Measurements from ENCODE around the gene CACNA2D3.

The CACNA2D3 gene

DNA sequence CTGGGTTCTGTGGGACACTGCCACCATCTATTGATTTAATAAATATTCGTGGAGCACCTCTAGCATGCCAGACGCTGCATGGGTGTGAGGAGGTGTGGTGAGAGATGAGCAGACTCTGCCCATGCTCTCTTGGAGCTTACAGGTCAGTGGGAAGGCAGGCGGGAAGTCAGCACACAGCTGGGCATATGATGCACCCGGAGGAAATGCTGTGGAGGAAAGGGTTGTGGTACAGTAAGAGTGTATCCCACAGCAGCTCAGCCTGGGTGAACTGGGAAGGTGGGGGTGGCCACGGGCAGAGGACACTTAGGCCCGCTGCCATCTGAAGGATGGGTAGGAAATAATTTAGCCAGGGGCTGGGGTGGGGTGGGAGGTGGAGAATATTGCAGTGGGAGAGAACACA is 392.1 kb downstream of the CACNA2D3 start:
- Histone ChIP-seq H3K27me3 (ENCODE audit: low read depth) (no peaks in the 10 kb centered on the region), H3K36me3 (replicated peaks) (no peaks in the 10 kb centered on the region), H3K9me3 (no peaks in the 10 kb centered on the region), H3K4me3 (no peak overlapping the region), H3K4me1 (no peaks in the 10 kb centered on the region)
- DNase-seq (ENCODE audit: low spot score in 2 of 2) = no peak
- in situ Hi-C loops (cut with MboI; ENCODE audit: low sequenced_read_pairs) = no loop called here

DNA sequence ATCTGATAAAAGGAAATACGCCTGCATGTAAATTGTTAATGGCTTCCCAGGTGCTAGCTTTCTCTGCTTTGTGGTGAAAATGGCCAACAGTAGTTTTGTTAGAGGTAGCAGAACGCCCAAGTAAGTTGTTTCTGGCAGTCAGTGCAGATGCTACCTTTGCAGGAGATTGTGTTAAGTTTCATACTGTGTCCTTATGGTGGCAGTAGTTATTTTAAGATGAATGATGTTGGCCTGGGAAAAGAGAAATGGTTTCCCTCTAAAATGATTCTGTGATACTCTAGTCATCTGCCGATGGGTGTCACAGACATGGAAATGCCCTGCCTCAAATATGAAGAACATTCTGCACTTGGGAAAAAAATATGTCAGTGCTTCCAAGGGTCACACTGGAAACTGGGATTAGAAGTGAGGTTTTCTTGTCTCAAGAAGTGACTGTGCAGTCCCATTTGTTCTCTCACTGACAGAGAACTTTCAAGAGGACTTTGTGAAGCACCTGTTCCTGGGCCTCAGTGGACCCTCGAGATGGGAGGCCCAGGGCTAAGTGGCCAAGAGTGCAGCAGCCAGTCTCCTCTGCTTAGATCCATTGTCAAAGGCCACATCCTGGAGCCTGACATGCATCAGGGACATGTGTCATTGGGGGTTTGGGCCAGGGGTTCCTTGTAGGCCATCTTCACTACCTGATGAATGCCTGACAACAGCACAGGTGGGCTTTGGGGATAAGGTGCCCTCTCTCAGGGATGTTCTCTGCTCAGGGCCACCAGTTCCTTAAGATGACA is 393.3 kb downstream of the CACNA2D3 start:
- Histone ChIP-seq H3K36me3 (replicated peaks) (no peaks in the 10 kb centered on the region), H3K27me3 (ENCODE audit: low read depth) (no peaks in the 10 kb centered on the region), H3K9me3 (no peaks in the 10 kb centered on the region), H3K4me3 (no peak overlapping the region), H3K4me1 (no peaks in the 10 kb centered on the region)
- in situ Hi-C loops (cut with MboI; ENCODE audit: low sequenced_read_pairs) = no loop called here
- no peak for DNase-seq (ENCODE audit: low spot score in 2 of 2)

DNA sequence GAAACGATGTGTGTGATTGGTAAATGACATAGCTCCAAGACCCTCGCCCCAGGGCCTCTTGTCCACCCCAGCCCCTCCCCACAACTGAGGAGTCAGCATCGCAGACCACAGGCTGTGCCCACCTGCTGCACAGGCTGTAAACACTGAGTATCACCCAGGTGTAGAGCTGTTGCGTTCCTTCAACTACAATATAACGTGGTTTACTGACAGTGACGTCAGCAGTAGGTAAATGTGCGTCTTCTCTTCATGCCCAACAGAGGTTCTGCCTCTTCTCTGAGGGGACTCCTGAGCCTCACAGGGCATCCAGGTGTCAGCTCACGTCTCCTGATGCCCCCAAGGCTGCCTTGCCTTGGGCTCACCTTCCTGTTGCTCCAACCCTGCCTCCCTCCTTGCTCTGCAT is 395.1 kb downstream of the CACNA2D3 start:
- in situ Hi-C loops (cut with MboI; ENCODE audit: low sequenced_read_pairs) = no loop called here
- Histone ChIP-seq H3K9me3 (no peaks in the 10 kb centered on the region), H3K36me3 (replicated peaks) (no peaks in the 10 kb centered on the region), H3K4me3 (no peak overlapping the region), H3K27me3 (ENCODE audit: low read depth) (no peaks in the 10 kb centered on the region), H3K4me1 (no peaks in the 10 kb centered on the region)
- DNase-seq (ENCODE audit: low spot score in 2 of 2) = no peak

DNA sequence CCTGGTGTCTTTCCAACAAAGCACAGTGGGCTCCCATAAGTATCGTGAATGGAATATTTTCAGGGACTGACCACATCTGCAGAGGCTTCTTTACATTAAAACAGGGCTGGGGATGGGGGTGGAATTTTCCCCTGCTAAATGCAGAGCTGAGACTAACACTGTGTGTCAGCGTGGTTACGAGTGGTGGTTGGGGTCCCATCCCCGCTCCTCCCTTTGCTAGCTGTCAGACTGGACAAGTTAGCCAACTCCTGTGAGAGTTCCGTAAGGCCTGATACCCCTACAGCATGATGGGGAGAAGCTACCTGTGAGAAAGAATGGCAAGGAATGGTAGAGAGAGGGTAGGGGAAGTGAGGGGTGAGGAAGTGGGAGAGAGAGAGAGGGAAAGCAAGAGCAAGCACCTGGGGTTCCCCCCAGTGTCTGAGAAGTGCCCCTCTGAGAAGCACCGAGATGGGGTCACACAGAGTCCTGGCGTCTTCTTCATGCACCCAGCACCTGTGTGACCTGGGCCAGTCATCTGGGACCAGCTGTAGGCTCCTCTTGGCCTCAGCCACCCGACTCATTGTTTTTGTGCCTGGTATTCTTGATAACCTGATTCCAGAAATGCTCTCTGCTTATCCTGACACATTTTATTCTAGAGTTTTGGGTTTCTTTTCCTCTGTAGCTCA is 395.8 kb downstream of the CACNA2D3 start:
- in situ Hi-C loops (cut with MboI; ENCODE audit: low sequenced_read_pairs) = no loop called here
- H3K27me3 ChIP-seq (ENCODE audit: low read depth) = no peaks in the 10 kb centered on the region
- no peaks in the 10 kb centered on the region for H3K36me3 ChIP-seq (replicated peaks)
- no peak overlapping the region for H3K4me3 ChIP-seq
- no peak for DNase-seq (ENCODE audit: low spot score in 2 of 2)
- H3K4me1 ChIP-seq = no peaks in the 10 kb centered on the region
- no peaks in the 10 kb centered on the region for H3K9me3 ChIP-seq

DNA sequence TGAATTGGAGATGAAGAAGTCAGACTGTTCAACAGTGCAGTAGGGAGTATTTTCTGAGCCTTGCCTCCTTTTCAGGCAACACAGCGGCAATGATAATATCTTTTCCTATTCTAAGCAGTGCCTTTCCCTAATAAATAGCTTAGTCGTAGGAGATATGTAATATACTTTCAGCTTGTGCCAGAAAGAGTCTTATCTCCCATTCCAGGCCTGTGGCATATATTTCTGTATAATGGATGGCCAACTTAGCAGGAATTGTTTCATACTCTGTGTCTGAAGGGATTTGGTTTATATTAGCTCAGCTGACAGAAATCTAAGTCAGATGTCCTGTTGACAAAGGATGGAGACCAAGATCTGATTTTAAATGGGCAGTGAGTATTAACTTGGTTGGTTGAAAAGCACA is 397.1 kb downstream of the CACNA2D3 start:
- Histone ChIP-seq H3K4me1 (no peaks in the 10 kb centered on the region), H3K9me3 (no peaks in the 10 kb centered on the region), H3K27me3 (ENCODE audit: low read depth) (no peaks in the 10 kb centered on the region), H3K36me3 (replicated peaks) (no peaks in the 10 kb centered on the region), H3K4me3 (no peak overlapping the region)
- no peak for DNase-seq (ENCODE audit: low spot score in 2 of 2)
- in situ Hi-C loops (cut with MboI; ENCODE audit: low sequenced_read_pairs) = no loop called here

DNA sequence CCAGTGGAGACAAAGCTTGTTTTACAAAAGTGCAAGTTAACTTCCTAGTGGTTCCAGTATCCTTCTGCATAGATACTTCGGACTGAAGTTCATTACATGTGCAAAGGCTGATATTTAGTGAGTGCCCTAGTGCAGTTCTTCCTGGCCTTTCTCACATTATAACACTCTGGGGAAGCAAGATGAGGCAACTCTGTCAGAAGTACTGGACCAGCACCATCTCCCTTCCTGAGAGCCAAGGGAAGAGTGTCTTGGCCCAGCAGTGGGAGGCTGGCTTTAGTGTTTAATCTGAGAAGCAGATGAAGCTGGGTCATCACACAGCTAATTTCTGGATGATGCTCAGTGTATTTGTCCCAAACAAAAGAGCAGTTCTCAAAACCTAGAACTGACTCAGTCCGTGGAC is 397.7 kb downstream of the CACNA2D3 start:
- DNase-seq (ENCODE audit: low spot score in 2 of 2) = no peak
- Histone ChIP-seq H3K4me1 (no peaks in the 10 kb centered on the region), H3K27me3 (ENCODE audit: low read depth) (no peaks in the 10 kb centered on the region), H3K4me3 (no peak overlapping the region), H3K36me3 (replicated peaks) (no peaks in the 10 kb centered on the region), H3K9me3 (no peaks in the 10 kb centered on the region)
- in situ Hi-C loops (cut with MboI; ENCODE audit: low sequenced_read_pairs) = no loop called here

DNA sequence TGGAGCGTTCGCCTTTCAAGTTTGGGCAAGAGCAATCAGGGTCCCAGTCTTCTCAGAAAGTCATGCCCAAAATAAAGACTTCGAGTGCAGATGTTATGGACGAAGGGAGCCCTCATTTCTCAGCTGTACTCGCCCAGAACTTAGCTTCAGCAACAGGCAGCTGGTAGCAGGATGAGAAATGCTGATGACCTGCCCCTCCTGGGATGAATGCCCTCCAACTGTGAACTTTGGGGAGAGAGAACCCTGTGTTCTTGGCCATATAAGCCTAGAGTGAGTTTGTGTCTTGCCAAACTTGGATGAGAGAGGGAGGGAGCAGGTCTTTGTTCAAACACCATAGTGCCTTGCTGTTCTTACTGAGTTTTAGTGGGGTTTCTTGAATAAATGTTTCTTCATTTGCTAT is 405.2 kb downstream of the CACNA2D3 start:
- Histone ChIP-seq H3K9me3 (no peaks in the 10 kb centered on the region), H3K27me3 (ENCODE audit: low read depth) (no peaks in the 10 kb centered on the region), H3K4me3 (no peak overlapping the region), H3K36me3 (replicated peaks) (no peaks in the 10 kb centered on the region), H3K4me1 (no peaks in the 10 kb centered on the region)
- in situ Hi-C loops (cut with MboI; ENCODE audit: low sequenced_read_pairs) = no loop called here
- no peak for DNase-seq (ENCODE audit: low spot score in 2 of 2)

DNA sequence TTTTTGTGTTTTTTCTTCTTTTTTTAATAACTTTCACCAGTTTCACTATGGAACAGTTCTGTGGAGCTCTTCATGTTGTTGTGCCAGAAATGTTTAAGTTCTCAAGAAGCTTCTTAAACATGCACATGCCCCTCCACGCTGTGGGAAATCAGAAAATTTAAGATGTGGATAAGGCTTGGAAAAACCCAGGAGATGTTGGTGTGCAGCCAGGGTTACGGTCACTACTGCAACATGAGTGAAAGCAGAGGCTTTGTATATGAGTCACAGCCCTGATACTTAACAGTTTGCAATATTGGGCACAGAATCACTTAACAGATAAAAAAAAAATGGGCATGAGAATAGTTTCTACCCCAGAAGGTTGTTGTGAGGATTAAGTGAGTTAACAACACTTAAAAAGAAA is 405.6 kb downstream of the CACNA2D3 start:
- in situ Hi-C loops (cut with MboI; ENCODE audit: low sequenced_read_pairs) = no loop called here

DNA sequence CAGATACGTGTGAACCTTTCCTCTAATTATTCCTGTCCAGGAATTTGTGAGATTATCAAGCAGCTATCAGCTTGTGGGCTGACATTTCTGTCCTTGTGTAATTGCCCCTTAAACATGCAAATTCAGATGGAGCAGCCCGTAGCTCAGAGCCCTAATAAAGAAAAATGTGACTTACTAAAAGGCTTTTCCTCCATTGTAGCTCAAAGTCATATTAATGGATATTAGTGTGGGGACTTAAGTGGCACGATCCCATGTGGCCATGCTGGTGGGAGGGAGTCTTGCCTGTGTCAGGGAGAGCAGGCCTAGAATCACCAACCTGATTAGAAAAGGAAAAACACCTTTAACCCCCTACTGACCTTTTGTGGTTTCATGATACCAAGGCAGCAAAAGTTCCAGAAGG is 406.3 kb downstream of the CACNA2D3 start:
- Histone ChIP-seq H3K27me3 (ENCODE audit: low read depth) (no peaks in the 10 kb centered on the region), H3K4me1 (no peaks in the 10 kb centered on the region), H3K9me3 (no peaks in the 10 kb centered on the region), H3K4me3 (no peak overlapping the region), H3K36me3 (replicated peaks) (no peaks in the 10 kb centered on the region)
- in situ Hi-C loops (cut with MboI; ENCODE audit: low sequenced_read_pairs) = no loop called here
- DNase-seq (ENCODE audit: low spot score in 2 of 2) = no peak

More for the DNA sequence above, 405.6 kb downstream of the CACNA2D3 start:
- H3K36me3 ChIP-seq (replicated peaks) = no peaks in the 10 kb centered on the region
- H3K9me3 ChIP-seq = no peaks in the 10 kb centered on the region
- DNase-seq (ENCODE audit: low spot score in 2 of 2) = no peak
- no peaks in the 10 kb centered on the region for H3K27me3 ChIP-seq (ENCODE audit: low read depth)
- no peak overlapping the region for H3K4me3 ChIP-seq
- no peaks in the 10 kb centered on the region for H3K4me1 ChIP-seq

DNA sequence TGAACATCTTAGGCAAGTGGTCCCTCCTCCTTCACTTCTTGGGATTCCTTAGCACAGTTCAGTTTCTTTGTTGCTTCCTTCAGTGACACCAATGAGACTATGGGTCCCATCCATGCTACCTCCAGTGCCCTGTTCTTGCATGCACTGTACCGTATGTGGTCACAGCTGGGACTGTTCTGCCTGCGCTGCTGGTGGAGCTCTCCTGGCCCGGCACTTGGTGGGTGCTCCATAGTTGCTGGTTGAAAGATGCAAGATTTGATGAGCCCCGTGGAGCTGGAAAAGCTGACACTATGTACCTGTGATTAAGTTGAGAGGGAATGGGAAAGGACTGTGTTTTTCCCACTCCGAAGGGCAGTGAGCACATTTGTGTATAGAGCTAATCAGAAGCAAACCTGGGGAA is 407.7 kb downstream of the CACNA2D3 start:
- Histone ChIP-seq H3K36me3 (replicated peaks) (no peaks in the 10 kb centered on the region), H3K4me1 (no peaks in the 10 kb centered on the region), H3K27me3 (ENCODE audit: low read depth) (no peaks in the 10 kb centered on the region), H3K9me3 (no peaks in the 10 kb centered on the region), H3K4me3 (no peak overlapping the region)
- in situ Hi-C loops (cut with MboI; ENCODE audit: low sequenced_read_pairs) = no loop called here
- DNase-seq (ENCODE audit: low spot score in 2 of 2) = no peak

DNA sequence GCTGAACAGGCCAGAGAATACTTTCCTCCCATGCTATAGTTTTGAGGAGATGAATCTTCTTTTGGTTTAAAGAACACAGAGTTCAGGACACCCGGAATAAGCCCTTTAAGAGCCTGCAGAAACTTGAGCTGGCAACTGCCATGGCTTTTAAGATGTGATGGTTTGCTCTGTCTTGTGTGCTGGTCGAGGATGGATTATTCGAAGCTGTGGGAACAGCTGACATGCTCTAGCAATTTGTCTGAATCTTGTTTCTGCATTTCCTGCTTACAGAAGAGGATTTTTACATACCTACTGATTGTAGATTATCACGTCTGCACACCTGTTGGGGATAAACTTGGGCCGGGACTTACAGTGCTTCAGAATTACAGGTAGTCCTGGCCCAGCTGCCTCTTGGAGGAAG is 408.6 kb downstream of the CACNA2D3 start:
- H3K4me1 ChIP-seq = no peaks in the 10 kb centered on the region
- H3K36me3 ChIP-seq (replicated peaks) = no peaks in the 10 kb centered on the region
- no peaks in the 10 kb centered on the region for H3K27me3 ChIP-seq (ENCODE audit: low read depth)
- no peaks in the 10 kb centered on the region for H3K9me3 ChIP-seq
- no peak overlapping the region for H3K4me3 ChIP-seq
- no peak for DNase-seq (ENCODE audit: low spot score in 2 of 2)
- in situ Hi-C loops (cut with MboI; ENCODE audit: low sequenced_read_pairs) = no loop called here

DNA sequence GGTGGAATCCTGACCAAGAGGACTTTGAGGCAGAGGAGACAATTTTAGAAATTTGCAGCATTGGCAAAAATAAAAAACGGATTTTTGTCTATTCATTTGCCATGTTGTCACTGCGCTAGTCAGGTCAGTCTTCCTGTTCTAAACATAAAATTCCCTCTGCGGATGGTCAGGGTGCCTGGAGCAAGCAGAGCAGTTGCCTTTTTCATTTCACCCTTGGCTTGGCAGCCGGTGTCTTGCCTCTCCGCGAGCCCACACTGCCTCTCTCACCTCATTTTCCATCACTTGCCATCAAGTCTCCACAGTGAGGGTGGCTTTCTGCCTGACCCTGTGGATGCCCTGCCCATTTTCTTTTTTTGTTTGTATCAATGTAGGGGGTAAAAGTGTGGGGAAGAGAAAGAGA is 409.4 kb downstream of the CACNA2D3 start:
- Histone ChIP-seq H3K36me3 (replicated peaks) (no peaks in the 10 kb centered on the region), H3K4me3 (no peak overlapping the region), H3K27me3 (ENCODE audit: low read depth) (no peaks in the 10 kb centered on the region), H3K4me1 (no peaks in the 10 kb centered on the region), H3K9me3 (no peaks in the 10 kb centered on the region)
- in situ Hi-C loops (cut with MboI; ENCODE audit: low sequenced_read_pairs) = no loop called here
- DNase-seq (ENCODE audit: low spot score in 2 of 2) = no peak

DNA sequence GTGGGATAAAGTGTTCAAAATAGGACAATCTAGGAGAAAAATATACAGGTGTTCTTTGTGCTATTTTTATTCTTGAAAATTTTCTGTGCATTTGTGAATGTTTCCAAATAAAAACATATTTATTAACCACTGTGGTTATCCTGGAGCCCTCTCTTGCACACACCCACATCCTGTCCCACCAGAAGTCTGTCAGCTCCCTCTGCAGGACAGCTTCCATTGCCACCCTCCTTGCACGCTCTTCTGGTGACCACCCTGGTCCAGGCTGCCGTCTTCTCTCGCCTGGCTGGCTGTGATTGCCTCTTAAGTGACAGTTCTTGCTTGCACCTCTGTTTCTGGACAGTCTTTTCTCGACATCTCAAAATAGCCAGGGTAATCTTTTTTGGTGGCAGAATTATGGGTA is 411.5 kb downstream of the CACNA2D3 start:
- Histone ChIP-seq H3K36me3 (replicated peaks) (no peaks in the 10 kb centered on the region), H3K27me3 (ENCODE audit: low read depth) (no peaks in the 10 kb centered on the region), H3K4me1 (no peaks in the 10 kb centered on the region), H3K9me3 (no peaks in the 10 kb centered on the region), H3K4me3 (no peak overlapping the region)
- in situ Hi-C loops (cut with MboI; ENCODE audit: low sequenced_read_pairs) = no loop called here
- no peak for DNase-seq (ENCODE audit: low spot score in 2 of 2)

DNA sequence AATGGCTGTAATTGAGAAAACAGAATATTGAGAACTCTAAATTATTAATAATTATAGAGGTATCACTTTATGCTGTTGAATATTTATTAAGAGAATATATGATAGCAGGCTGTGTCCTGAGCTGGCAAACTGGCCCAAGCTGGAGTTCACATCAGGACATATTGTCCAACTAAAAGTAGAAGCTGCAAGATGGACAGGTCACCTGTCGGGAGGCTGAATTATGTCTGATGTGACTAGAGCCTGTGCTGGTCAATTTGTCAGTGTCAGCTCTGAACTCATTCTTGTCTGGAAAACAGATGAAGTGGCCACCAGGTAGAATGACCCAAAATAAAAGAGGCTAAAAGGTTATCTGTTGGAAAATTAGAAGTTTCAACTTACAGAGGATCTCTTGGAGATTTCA is 413.3 kb downstream of the CACNA2D3 start:
- in situ Hi-C loops (cut with MboI; ENCODE audit: low sequenced_read_pairs) = no loop called here
- no peaks in the 10 kb centered on the region for H3K27me3 ChIP-seq (ENCODE audit: low read depth)
- no peaks in the 10 kb centered on the region for H3K9me3 ChIP-seq
- H3K4me1 ChIP-seq = no peaks in the 10 kb centered on the region
- no peak overlapping the region for H3K4me3 ChIP-seq
- H3K36me3 ChIP-seq (replicated peaks) = no peaks in the 10 kb centered on the region
- DNase-seq (ENCODE audit: low spot score in 2 of 2) = no peak

DNA sequence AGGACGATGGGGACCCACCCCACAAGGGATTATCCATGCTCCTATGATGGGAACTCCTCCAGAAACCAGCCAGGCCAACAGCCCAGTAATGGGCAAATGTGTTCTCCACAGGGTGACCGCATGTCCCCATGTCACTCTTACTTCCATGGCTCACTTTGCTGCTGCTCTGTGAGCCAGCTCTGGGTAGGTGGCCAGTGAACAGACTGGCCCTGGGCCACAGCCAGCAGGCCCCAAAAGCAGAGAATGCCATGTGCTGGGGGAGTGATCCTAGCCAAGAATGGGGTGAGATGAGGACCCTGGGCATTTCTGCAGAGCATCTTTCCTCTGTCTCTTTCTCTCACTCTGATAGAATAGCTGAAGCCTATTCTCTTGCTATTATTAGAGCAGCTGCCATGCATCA is 414.1 kb downstream of the CACNA2D3 start:
- Histone ChIP-seq H3K4me1 (no peaks in the 10 kb centered on the region), H3K27me3 (ENCODE audit: low read depth) (no peaks in the 10 kb centered on the region), H3K4me3 (no peak overlapping the region), H3K36me3 (replicated peaks) (no peaks in the 10 kb centered on the region), H3K9me3 (no peaks in the 10 kb centered on the region)
- in situ Hi-C loops (cut with MboI; ENCODE audit: low sequenced_read_pairs) = no loop called here
- no peak for DNase-seq (ENCODE audit: low spot score in 2 of 2)

Data from HAP-1 (cell line).